Cardiac septum (tissue), 1 donor: ENCODE data around the gene CDCA7. TPM values are rescaled to one million over a fixed set of nuclear protein-coding genes. Genes with fewer than 3 reads are reported as not detected.
"Not testable (repeated sequence)": the region's sequence is repeated elsewhere in the genome, so short reads cannot be mapped to it uniquely, and the experiment has no call there.

ENCODE experiments used
- DNase-seq: peaks from one replicate; pipeline ENCODE4 v3.0.0-alpha.2; 2020; ENCODE audit warnings: low spot score
- intact Hi-C: fragments of 100-400 bp; cut with DNase I; formaldehyde crosslinking; loops from one replicate; pipeline ENCODE4 v1.14.0; 2022
- total RNA-seq: library from RNA; stranded (reverse); fragmentation: NEBNext Ultra II Directional; extraction: Animal tissue kit (Norgen Biotek cat#: 25700); gene quantifications from one replicate; pipeline ENCODE4 v1.2.1, GENCODE V29; 2021
- donor health status: DM: no; HTN: no; CAD: no.

The CDCA7 gene
- total RNA-seq, 1 donor from 2014 or later, result 1.00 TPM

GRCh38 chr2:173355866-173356508 is 1.3 kb downstream of the CDCA7 start:
- no peak for DNase-seq
- intact Hi-C loops, result loop anchor here (10.0 kb wide), 1 partner anchor 131 kb away; no protein-coding TSS in a partner anchor

DNA sequence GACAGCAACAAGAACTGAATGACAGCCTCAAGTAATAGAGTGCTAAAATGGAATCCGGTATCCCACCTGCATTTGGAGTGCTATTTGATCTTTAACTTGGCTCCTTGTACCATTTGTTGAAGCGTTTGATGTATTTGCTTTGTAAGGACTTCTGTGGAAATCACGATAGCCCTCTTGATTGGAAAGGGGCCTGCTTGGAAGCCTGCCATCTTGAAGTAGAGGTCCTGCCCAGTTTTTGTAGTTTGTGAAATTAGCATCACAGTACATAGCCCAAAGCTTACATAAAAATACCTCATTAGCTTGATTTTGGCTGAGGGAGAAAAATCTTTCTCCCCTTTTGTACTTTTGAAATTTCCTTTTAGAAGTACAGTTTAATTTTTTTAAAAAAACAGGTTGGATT is 2.7 kb downstream of the CDCA7 start:
- intact Hi-C loops, result loop anchor here (10.0 kb wide), 1 partner anchor 133 kb away; no protein-coding TSS in a partner anchor
- no peak for DNase-seq

- intact Hi-C loops, result loop anchor here (10.0 kb wide), 1 partner anchor 134 kb away; no protein-coding TSS in a partner anchor
- no peak for DNase-seq
Measured at GRCh38 chr2:173358616-173359015, 3.9 kb downstream of the CDCA7 start.

DNA sequence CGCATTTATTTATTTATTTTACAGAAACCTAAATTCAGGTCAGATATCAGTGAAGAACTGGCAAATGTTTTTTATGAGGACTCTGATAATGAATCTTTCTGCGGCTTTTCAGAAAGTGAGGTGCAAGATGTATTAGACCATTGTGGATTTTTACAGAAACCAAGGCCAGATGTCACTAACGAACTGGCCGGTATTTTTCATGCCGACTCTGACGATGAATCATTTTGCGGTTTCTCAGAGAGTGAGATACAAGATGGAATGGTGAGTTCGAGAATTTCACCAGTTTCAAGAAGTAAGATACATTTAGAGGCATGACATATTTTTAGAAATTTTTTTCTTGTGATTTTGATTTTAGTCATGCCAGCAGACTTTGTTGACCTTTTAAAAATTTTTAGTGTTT is 4.6 kb downstream of the CDCA7 start:
- intact Hi-C loops, result loop anchor here (10.0 kb wide), 1 partner anchor 134 kb away; no protein-coding TSS in a partner anchor
- no peak for DNase-seq

DNA sequence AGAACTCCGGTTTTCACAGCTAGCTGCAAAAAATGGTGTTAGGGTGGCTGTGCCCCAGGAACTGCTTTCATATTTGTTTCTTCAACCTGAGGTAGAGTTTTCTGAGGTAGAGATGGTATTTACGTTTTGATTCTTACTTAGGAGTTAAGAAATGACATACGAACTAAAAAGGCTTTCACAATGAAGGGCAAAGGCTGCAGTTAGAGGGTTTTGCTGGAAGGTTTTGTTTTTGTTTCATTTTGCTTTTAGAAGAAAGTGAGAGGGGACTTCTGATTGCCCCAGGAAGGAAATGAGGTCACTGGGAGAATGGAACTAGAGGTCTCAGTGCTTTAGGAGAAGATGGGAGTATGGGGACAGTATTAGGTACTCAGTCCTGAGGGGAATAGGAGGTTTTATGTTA is 15.5 kb downstream of the CDCA7 start:
- DNase-seq, result no peak
- intact Hi-C loops, result no loop called here

DNA sequence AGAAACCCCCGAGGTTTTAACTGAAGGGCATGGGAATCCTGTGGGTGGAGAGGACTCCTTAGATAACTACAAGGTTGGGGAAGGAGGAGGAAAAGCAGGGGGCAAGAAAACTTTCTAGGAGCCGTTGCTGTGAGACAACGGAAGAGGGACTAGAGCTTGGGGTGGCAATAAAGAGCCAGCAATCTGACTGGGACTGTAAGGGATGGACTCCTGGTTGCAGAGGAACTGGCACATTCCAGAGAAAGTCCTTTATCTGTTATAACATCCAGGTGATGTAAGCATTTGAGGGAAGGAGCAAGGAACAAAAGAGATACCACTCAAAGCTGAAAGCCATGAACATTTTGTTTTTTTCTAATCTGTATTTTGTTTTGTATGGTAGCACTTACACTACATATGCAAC is 16.4 kb downstream of the CDCA7 start:
- intact Hi-C loops, result no loop called here
- no peak for DNase-seq

DNA sequence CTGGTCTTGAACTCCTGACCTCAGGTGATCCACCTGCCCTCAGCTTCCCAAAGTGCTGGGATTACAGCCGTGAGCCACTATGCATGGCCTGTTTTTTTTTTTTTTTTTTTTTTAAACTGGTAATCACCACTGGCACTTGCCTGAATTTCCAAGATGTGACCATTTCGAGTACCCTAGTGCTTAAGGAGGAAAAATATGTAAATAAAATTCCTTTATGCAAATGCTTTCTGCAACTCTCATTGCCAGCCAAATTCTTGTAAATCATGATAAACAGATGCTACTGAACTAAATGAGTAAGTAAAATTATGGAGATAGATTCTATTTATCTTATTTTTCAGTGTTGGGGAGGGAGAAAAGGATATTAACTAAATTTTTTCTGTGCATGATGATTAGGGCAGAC is 18.6 kb downstream of the CDCA7 start:
- intact Hi-C loops, result no loop called here

DNA sequence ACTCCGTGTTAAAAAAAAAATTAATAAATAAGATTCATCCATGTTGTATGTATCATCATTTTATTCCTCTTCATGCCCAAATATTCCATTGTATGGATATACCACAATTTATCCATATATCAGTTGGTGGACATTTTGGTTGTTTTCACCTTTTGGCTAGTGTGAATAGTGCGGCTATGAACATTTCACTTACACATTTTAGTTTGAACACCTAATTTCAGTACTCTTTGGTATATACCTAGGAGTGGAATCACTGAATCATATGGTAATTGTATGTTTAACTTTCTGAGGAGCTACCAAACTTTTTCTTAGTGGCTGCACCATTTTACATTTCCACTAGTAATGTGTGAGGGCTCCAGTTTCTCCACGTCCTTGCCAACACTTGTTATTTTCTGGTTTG is 20.0 kb downstream of the CDCA7 start:
- intact Hi-C loops, result no loop called here
- DNase-seq, result no peak

More for the DNA sequence above, 18.6 kb downstream of the CDCA7 start:
- no peak for DNase-seq

DNA sequence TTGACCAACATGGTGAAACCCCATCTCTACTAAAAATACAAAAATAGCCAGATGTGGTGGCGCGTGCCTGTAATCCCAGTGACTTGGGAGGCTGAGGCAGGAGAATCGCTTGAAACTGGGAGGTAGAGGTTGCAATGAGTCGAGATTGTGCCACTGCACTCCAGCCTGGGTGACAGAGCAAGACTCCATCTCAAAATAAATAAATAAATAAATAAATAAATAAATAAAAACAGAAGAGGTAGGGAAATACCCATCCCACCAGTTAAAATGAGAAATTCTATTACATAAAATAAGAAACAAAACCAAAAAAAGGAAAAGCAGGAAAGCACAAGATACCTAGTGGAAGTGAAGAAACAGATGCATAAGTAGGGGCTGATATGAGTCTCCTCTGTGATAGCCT is 30.9 kb downstream of the CDCA7 start:
- not testable (repeated sequence) for DNase-seq

GRCh38 chr2:173386021-173386737 is 31.5 kb downstream of the CDCA7 start:
- no peak for DNase-seq
- intact Hi-C loops, result no loop called here

More for the DNA sequence above, 30.9 kb downstream of the CDCA7 start:
- intact Hi-C loops, result not testable (repeated sequence)

DNA sequence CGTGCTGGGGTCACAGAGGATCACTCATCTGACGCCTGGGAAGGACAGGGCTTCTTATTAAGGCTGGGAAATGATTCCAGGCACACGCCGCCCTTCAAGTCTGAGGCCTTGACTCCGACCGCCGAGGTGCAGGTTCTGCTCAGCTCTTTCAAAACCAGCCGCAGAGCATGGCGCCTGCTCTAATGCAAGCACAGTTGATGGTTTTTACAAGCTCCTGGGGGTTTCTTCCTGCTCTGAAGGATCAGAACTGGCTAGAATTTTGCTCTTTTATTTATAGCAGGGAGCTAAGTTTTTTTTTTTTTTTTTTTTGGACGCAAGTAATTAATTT is 32.0 kb downstream of the CDCA7 start:
- intact Hi-C loops, result no loop called here
- no peak for DNase-seq

DNA sequence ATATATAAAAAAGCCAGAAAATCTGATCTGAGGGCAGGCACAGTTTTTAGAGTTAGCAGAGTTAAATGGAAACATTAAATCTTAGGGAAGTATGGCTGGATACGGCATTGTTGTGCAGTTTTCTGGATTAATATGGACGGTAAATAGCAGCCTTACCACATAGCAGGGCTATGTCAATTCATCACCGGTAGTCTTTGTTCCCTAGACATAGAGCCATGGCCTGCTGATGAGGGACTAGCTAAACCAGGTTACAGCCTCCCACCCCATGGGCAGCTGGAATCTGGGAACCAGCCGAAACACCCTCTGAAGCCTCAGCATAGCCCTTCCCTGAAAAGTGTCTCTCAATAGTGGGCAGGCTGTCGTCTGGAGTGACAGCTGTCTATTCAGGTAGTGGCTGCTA is 32.4 kb downstream of the CDCA7 start:
- no peak for DNase-seq
- intact Hi-C loops, result no loop called here

GRCh38 chr2:173387660-173388059 is 33.0 kb downstream of the CDCA7 start:
- no peak for DNase-seq
- intact Hi-C loops, result no loop called here

DNA sequence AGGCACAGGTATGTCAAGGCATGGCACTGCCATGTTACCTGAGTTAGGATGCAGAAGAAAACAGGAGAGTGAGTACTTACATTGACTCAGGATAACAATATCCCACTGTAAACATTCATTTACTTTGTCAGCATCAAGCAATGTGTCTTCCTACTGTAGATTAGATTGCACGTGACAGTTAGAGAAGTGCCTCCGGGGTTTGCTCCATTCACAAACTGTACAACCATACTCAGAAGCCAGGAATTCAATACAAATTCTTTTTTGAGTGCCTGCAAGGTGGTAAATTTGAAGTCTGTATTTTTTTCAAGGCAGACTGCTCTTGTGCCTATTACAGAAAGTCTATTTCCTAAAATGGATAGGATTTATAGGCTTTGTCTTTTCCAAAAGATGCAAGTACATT is 34.1 kb downstream of the CDCA7 start:
- no peak for DNase-seq
- intact Hi-C loops, result no loop called here

GRCh38 chr2:173390036-173390435 is 35.4 kb downstream of the CDCA7 start:
- intact Hi-C loops, result no loop called here
- DNase-seq, result no peak

- DNase-seq, result no peak
- intact Hi-C loops, result no loop called here
Measured at GRCh38 chr2:173392731-173393130, 38.1 kb downstream of the CDCA7 start.

GRCh38 chr2:173393186-173393585 is 38.5 kb downstream of the CDCA7 start:
- no peak for DNase-seq
- intact Hi-C loops, result no loop called here

- intact Hi-C loops, result no loop called here
- DNase-seq, result no peak
Measured at GRCh38 chr2:173393636-173394035, 39.0 kb downstream of the CDCA7 start.

- intact Hi-C loops, result no loop called here
- DNase-seq, result no peak
Measured at GRCh38 chr2:173394091-173394974, 39.7 kb downstream of the CDCA7 start.

- DNase-seq, result no peak
- intact Hi-C loops, result no loop called here
Measured at GRCh38 chr2:173395567-173396351, 41.1 kb downstream of the CDCA7 start.
